Measurements from ENCODE around the gene GSTM2.

Gene GSTM2

DNA sequence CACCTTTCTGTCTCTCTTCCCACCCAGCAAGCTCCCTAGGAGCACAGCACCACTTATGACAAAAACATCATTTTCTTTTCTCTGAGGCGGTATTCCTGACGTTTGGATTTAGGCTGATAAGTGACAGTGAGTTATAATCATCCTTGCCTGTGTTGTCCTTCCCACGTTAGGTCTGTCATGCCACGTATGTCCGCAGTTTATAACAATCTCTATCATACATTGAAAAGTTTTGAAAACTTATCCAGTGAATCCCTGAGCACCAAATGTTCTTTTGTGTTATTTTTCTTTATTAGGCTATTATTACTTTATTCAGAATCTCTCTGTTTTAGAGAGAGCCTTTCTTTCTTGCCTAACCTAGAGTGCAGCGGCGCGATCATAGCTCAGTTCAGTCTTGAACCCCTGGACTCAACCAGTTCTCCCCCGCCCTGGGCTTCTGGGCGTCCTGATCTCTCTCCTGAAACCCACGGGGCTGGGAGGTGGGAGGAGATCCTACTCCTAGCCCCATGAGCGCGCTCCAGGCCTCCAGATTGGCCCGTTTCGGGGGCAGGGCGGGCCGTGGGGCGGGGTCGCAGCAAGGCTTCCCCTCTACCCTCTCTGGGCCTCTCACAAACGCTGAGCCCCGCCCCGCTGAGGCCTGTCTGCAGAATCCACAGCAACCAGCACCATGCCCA, at the start of gene GSTM2:
Gene GSTM2 (plus strand): TSS at position 606 of the 671 bp plus-strand sequence. CDS start 59 bp downstream, at position 665.
- FAIRE-seq: no peak

DNA sequence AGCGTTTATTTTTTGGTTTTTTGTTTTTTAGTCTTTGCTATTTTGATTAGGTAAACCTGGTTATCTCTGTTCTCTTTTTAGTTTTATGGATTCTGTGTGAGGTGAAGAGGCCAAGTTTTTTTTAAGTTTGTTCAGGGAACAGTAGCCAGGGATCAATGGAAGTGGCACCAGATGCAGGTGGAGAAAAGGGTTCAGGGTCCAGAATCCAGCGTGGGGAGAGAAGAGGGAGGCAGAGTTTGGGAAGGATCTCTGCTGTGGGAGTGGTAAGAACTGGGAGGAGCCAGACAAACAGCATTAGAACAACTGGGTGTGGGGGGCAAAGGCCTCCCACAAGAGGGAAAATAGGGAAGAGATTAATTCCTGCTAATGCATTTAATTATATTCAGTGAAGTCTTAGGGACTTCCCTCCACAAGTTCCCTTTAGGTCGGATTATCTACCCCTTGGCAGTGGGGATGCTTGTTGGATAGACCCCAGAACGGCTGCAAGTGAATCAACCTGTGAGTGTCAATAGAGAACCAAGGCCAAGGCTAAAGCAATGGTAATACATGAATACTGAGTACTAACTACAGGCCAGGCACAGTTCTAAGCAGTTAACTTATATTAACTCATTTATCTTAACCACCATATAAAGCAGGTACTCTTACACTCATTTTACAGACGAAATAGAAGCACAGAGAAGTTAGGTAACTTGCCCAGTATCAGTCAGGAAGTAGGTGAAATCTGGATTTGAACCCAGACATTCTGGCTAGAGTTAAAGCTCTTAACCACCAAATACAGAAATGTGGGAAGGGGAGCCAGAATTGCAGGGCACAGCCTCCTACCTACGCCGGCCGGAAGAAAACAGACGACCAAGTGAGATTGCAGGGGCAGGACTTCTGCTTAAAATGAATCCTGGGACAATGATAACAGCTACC, 48.9 kb upstream of the GSTM2 start:
- FAIRE-seq: no peak

DNA sequence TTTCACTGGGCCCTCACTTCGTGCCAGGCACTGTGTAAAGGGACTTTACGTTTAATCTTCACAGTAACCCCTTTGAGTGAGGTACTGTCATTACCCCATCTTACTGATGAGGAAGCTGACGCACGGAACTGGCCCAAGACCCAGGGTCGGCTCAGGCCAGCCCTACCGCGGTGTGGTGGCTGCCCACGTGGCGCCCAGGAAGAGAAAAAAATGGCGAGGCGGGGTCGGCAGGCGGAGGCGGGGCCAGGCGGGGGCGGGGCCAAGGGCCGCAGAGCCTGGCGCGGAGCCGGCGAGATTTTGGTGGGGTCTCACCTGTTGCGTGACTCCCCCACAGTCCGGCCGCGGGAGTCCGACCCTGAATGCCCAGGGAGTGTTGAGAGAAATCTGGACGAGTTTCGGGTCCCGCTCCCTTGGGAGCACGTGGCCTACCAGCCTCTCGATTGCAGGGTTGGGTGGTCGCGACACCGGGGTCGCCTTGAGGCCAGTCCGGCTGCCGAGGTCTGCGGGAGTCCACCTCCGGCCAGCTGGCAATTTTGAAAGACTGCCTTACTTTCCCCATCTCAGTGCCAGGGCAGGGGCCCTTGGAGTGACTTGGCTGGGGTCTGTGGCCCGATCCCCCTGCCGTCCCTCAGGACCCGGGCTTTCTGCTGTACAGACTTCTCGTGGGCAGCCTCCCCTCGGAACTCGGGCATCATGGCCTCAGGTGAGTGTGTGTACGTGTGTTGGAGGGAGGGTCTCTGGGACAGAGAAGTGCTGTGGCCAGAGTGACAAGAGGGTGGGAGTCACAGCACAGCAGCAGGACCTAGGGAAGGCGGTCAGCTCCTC, 48.1 kb upstream of the GSTM2 start, which contains the start of the genes AMPD2 and GNAT2:
Gene AMPD2 (plus strand): TSS at position 262 of the 825 bp plus-strand sequence. CDS start 1,339 bp downstream, outside the sequence.
Gene GNAT2 (minus strand): TSS at position 41 of the 825 bp plus-strand sequence. CDS start 6,746 bp downstream, outside the sequence.
- no peak for FAIRE-seq

DNA sequence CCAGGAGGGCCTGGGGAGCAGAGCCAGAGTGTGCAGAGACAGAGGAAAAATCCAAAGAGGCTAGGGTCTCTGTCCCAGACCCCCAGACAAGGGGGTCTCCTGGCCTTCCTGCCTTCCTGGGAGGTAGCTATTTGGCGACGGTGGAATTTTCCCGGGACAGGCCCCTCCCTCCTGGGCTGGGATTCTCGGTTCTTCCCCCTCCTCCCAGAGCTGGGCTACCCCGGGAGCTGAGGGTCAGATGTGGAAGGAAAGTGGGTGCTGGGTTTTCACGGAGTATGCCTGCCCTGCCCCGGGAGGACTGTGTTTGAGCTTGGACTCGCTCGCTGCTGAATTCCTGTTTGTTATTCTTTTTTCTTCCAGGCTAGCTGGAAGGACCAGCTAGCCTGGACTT, 47.5 kb upstream of the GSTM2 start:
- FAIRE-seq: no peak

DNA sequence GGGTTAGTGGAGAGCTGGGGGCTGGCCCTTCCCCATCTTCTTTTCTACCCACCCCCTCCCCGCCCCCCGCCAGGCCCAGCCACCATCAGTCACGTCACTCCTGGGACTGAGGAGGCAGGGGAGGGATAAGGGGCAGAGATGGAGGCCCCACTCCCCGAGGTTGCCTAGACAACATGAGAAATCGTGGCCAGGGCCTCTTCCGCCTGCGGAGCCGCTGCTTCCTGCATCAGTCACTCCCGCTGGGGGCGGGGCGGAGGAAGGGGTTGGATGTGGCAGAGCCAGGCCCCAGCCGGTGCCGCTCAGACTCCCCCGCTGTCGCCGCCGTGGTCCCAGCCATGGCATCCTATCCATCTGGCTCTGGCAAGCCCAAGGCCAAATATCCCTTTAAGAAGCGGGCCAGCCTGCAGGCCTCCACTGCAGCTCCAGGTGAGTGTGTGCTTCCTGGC, 47.0 kb upstream of the GSTM2 start:
- no peak for FAIRE-seq

DNA sequence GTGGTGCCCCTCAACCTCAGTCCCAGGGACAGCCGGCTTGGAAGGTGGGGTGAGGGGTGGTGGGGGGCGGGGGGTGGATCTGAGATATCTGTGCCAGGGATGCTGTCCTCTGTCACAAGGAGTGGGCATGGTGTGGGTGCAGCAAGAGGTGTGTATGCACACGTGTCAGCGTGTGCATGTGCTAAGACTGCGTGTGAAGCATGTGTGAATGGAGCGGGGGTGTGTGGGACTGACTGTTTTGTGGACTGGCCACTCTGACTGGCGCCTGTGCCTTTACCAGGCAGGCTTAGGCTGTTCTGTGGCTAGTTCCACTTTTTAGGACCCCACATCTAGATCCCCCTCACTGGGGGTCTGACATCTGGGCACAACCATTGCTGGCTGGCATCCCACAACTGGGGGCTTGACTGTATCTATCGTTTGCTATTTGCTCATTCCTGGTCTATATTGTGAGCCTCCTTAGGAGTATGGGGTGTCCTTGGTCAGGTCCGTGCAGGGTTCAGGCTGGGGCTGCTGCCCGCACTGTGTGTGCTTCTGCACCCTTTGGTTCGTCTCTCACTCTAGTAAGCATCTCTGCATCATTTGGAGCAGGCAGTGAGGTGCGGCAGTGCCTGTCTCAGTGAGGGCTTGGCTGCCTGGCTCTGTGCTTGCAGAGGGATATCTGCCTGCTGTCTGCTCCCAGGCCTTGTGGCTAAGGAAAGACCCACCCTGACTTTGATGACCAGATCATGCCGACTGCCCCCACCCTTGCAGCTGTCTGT, 46.3 kb upstream of the GSTM2 start:
- no peak for FAIRE-seq

DNA sequence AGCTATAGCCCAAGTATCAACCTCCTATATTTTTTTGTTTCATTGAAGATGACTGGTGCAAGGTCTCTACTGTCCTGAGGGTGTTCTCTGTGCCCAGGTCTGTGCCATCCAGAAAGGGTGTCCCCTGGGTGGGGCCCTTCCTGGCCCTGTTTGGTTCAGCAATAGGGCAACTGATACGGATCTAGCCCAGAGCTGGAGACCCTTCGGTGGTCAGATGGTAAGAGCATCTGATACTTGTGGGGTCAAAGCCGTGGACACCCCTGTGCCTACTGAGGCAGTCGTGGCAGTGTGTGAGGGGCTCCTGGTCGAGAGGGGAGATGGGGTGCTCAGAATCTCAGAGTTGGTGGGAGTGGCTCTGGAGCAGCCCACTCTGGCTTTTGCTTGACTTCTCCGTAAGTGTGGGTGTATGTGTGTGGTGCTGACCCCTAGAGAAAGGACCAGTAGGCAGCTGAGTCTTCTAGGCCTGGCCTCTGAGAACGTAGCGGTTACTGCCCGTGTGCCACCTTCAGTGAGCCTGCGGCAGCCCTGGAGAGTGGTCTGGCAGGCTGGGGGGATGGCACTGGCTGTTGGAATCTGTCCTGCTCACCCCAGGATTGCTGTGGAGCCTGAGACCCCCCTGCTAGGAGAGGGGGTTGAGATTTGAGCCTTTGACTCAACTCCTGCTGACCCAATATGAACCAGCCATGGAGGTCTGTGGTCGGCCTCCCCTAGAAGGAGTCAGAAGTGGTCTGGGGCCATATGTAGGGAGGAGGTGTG, 45.5 kb upstream of the GSTM2 start:
- FAIRE-seq: no peak

DNA sequence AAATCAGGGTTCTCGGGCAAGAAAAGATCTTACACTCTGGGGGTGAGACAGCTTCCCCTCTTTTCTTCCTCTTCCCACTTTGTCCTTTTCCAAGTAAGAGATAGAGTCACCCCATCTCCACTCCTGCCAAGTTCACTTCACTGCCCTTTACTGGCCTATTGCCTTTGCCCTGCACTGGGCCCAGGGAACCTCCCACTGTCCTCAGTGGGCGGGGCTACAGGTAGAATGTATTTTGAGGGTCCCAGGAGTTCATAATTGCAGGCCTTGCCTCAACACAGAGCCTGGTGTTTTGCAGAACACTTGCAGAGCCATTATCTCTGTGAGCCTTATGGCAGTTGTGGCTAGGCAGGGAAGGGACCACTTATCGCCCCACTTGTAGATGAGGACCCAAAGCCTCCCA, 45.0 kb upstream of the GSTM2 start:
- FAIRE-seq: no peak

DNA sequence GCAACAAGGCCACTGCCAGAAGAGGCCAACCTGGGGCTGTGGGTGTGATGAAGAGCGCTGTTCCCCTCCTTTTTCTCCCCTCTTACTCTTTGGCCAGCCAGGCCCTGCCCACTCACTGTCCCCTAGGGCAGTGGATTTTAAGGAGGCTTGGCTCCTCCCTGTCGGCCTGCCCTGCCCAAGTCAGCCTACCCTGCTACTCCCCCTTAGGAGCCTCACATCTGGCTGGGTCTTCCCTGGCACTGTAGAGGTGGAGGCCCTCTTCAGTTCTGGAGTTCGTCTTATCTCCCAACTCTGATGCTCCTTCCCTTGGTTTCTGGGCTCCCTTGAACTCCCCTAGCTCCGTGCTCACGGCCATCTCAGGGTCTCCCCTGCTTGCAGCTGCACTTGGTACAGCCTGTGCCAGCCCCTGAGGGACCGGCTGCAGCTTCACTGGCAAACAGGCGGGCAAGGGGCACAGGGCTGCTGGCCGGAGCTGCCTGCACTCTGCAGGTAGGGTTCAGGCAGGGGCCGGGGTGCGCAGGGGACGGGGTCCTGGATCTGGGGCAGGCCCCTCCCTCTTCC, 44.2 kb upstream of the GSTM2 start:
- FAIRE-seq: no peak

DNA sequence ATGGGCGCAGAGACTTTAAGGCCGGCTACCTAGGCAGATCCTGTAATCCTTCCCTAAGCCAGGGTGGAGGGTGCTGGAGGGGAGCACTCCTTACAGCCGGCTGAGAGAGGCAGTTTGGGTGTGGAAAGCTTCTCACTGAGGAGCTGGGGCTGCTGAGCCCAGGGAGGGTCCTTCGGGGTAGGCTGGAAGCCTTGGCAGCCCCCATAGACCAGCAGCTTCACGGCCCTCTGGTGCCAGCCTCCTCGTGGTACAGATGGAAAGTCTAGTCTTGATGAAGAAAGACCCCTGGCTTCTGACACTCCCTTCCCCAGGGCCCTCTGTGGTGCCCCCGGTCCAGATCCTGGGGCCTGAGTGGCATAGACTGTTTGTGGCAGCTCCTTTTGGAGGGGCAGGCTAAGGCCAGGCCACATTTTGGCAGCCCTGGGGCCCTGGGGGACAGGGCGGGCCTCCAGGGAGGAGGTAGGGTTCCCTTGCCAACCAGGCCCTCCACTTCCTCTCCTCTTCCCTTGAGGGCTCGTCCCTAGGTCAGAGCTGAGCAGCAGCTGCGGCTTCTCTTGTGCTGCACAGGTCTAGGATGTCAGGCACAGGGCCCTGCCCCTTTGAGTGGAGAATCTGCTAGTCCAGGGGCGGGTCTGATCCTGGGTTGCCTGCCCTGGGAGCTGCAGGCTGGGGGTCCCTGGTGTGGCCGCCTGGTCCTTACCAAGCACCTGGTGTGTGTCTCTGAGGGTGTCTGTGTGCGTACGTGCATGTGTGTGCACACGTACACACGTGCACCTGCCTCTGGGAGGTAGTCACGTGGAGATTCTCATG, 43.5 kb upstream of the GSTM2 start:
- no peak for FAIRE-seq

DNA sequence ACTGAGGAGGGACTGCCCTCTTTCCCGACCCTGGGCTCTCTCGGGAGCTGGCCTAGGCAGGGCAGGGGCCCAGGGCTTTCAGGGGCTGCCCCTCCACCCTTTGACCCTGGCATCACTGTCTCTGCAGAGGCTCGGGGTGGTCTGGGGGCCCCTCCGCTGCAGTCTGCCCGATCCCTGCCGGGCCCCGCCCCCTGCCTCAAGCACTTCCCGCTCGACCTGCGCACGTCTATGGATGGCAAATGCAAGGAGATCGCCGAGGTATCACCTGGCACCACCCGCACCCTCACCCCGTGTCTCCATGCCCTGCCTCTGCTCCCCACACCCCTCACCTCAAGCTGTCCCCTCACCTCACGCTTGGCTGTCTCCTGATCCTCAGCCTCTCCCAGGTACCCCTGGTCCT, 42.7 kb upstream of the GSTM2 start:
- FAIRE-seq: no peak

DNA sequence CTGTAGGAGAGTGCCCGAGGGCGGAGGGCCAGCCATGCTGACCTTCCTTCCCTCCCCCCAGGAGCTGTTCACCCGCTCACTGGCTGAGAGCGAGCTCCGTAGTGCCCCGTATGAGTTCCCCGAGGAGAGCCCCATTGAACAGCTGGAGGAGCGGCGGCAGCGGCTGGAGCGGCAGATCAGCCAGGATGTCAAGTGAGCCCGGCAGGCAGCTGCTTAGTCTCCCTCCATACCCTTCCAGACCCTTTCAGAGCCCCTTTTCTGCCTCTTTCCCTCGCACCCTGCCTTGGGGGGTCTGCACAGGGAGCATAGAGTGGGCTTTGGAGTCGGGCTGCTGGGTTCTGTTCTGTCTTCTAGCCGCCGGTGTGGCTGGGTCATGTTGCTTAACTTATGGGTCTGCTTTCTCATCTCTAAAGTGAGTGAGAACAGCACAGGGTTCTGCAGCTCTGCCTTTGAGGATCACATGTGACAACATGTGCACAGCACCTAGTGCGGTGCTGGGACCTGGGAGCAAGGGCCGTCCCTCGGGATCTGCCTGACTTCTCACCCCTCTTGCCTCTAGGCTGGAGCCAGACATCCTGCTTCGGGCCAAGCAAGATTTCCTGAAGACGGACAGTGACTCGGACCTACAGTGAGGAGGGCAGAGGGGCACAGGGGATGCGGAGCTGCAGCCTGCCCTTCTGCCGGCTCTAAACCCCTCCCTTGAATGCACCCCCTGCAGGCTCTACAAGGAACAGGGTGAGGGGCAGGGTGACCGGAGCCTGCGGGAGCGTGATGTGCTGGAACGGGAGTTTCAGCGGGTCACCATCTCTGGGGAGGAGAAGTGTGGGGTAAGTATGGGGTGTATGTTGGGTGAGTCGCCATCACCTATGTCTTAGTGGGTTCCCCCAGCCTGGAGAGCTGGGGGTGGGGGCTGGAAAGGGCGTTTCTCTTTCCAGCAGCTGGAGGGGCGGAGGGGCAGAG, 42.0 kb upstream of the GSTM2 start:
- no peak for FAIRE-seq

DNA sequence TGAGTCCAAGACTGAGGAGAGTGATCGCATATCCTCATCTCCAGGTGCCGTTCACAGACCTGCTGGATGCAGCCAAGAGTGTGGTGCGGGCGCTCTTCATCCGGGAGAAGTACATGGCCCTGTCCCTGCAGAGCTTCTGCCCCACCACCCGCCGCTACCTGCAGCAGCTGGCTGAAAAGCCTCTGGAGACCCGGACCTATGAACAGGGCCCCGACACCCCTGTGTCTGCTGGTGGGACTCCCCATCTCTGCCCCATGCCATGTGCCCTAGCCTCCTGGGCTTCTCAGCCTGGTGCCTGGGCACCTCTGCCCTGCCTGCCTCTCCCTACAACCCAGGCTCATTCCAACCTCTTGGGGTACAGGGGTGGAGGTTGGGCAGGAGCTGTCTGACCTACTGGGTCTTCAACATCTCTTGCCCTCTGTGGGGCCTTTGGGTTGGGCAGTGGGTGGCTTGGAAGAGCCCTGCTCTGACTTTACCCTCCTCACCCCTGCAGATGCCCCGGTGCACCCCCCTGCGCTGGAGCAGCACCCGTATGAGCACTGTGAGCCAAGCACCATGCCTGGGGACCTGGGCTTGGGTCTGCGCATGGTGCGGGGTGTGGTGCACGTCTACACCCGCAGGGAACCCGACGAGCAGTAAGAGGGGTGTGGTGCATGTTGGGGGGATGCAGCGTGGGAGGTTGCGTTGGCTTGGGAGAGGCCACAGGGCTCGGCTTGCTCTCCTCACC, 41.0 kb upstream of the GSTM2 start:
- FAIRE-seq: no peak

DNA sequence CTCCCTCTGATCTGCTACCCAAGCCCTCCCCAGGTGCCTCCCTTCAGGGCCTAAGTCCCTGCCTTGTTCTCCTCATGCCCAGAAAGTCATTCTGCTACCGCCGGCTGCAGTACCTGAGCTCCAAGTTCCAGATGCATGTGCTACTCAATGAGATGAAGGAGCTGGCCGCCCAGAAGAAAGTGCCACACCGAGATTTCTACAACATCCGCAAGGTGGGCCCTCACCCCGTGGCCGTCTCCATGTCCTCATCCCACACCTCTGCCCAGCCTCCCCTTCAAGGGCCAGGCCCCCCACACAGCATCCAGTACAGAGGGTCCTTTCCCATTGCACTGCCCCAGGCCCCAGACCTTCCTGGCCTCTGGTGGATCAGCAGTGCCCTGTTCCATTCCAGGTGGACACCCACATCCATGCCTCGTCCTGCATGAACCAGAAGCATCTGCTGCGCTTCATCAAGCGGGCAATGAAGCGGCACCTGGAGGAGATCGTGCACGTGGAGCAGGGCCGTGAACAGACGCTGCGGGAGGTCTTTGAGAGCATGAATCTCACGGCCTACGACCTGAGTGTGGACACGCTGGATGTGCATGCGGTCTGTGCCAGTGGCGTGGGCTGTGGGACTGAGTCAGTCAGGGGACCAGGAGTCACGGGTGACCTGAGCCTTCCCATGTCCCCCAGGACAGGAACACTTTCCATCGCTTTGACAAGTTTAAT, 40.0 kb upstream of the GSTM2 start:
- no peak for FAIRE-seq

DNA sequence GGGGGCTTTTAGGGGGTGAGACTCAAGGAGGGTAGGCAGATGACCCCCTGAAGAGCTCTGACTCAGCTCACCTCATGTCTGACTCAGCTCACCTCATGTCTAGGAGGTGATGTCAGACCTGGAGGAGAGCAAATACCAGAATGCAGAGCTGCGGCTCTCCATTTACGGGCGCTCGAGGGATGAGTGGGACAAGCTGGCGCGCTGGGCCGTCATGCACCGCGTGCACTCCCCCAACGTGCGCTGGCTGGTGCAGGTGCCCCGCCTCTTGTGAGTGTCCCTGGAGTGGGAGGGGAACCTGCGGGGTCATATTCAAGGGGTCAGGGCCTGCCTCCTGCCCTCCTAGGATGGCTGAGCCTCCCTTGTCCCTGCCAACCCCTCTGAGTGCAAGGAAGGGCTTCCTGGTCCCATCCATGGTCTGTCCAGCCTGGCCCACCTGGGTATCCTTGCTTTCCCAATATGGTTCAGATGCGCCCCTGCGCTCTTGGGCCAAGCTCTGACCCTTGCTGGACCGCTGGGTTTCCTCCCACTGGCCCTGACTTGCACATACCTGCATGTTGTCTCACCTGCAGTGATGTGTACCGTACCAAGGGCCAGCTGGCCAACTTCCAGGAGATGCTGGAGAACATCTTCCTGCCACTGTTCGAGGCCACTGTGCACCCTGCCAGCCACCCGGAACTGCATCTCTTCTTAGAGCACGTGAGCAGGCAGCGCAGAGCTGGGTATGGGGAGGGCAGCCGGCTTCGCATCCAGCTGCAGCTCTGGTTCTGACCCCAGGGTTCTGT, 39.1 kb upstream of the GSTM2 start:
- FAIRE-seq: no peak

DNA sequence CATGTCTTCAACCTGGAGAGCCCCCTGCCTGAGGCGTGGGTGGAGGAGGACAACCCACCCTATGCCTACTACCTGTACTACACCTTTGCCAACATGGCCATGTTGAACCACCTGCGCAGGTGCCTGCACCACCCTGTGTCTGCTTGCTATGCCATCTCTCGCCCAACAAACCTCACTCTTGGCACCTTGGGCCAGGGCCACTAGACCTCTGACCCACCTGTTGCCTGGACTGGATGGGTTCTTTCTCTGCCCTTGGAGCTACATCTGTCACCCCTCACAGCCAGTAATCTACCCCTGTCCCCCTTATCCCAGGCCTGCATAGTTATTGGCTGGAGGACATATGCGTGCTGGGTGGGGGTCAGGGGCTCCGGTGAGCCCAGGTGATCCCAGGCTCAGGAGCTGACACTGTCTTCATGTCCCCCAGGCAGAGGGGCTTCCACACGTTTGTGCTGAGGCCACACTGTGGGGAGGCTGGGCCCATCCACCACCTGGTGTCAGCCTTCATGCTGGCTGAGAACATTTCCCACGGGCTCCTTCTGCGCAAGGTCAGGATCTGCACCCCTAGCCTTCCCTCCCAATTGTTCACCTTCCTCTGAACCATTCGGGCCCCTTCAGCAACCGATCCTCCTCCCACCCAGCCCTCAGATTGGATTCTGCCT, 38.4 kb upstream of the GSTM2 start:
- FAIRE-seq: no peak
